Measurements from ENCODE around the gene MAPK9. TPM values are rescaled to one million over a fixed set of nuclear protein-coding genes. Genes with fewer than 3 reads are reported as not detected.

Gene MAPK9
- total RNA-seq, 1 donor from 2014 or later: 34.4 TPM

DNA sequence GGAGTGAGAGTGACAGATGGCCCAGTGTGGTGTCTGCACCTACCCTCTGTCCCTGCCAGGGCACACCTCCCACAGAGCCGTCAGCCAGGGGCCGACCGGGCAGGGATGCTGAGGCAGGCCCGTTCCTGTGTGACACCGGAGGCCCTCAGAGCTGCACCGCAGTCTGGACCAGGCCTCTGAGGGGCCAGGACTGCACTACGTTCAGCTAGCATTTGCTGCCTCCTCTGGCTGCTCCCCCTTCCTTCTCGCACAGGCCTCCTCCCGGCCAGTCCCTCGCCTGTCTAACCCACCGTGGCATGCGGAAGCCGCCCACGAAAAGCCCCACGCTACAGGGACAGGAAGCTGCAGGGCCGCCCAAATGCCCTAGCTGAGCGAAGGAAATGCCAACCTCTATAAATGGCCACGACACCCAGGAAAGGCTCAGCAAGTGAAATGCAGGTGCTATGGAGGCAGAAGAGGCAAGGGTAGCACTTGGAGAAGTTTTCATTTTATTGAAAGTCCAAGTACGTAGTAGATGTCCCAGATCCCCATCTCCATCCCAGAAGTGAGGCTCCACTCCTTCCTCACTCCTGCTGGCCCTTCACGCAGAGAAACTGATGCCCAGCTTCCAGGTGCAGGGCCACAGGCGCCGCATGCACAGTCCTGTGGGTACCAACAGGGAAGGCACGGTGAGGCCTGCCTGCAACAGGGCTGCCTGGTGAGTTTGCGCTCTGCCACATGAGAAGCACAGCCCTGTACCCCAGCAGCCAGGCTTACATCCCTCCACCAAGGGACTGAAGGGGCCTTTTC, 38.7 kb downstream of the MAPK9 start:
- DNase-seq (ENCODE audit: low spot score) (no peak), ATAC-seq (no peak)
- intact Hi-C loops (cut with DNase I): no loop called here

GRCh38 chr5:180251887-180252286, 40.0 kb downstream of the MAPK9 start:
- no peak for DNase-seq (ENCODE audit: low spot score)
- intact Hi-C loops (cut with DNase I): no loop called here
- no peak for ATAC-seq

DNA sequence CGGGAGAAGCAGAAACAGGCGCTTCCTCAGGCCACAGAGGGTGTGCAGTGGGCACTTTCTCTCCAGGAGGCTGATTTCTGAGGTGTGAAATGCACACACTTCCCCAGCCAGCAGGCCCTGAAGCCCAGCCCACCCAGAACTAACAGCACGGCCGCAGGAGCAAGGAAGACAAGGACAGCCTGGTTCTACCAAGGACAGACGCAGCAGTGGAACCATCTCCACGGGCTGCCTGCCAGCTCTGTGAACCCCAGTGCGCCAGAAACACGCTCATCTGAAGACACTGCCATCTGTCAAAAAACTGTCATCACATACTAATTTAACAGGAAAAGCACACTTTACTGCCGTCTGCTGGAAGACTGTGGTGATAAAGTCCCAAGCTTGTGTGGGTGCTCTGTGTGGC, 40.7 kb downstream of the MAPK9 start:
- DNase-seq (ENCODE audit: low spot score) (no peak), ATAC-seq (no peak)
- intact Hi-C loops (cut with DNase I): no loop called here

- intact Hi-C loops (cut with DNase I): no loop called here
- ATAC-seq (no peak), DNase-seq (ENCODE audit: low spot score) (no peak)
These were observed 41.6 kb downstream of the MAPK9 start for GRCh38 chr5:180250329-180250728.

GRCh38 chr5:180241600-180241999, 50.3 kb downstream of the MAPK9 start:
- DNase-seq (ENCODE audit: low spot score) (no peak), ATAC-seq (no peak)
- intact Hi-C loops (cut with DNase I): no loop called here

GRCh38 chr5:180238631-180239030, 53.3 kb downstream of the MAPK9 start:
- ATAC-seq: no peak
- intact Hi-C loops (cut with DNase I): no loop called here
- no peak for DNase-seq (ENCODE audit: low spot score)

DNA sequence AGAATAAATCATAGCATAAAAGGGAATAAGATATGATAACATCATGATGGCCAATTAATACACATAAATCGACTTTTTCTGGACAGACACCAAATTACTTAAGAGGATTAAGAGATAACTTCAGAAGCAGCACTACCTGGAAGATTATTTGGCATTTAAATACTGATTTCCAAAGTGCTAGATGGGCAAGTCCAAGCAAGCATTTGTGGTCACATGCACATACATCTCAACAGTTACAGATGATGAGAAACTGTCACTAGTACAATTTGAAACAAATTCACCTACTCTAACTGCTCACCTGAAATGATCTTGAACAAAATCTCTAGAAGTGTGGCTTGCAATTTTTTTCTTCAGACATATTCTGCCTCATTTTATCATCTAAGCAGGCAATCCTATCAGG, 56.0 kb downstream of the MAPK9 start:
- DNase-seq (ENCODE audit: low spot score) (no peak), ATAC-seq (no peak)
- intact Hi-C loops (cut with DNase I): no loop called here

DNA sequence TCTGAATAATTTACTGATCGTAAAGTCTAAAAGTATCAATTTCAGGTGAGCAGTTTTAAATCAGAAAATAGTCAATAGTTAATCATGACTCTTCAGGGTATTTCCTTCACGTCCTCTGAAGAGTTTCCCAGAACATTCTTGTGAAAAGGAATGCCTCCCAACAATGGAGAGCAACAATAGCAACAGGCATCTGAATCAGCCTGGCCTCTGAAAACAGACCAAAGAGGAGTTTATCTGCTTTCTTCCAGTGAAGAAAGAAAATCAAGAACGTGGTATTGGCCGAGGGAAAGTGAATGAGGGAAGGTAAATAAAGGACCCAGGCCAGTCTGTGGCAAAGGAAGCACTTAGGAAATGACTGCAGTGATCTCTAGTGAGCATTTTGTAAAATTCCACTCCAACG, 56.8 kb downstream of the MAPK9 start:
- intact Hi-C loops (cut with DNase I): no loop called here
- ATAC-seq: no peak
- DNase-seq (ENCODE audit: low spot score): no peak

GRCh38 chr5:180234271-180234670, 57.6 kb downstream of the MAPK9 start:
- DNase-seq (ENCODE audit: low spot score): no peak
- ATAC-seq: no peak
- intact Hi-C loops (cut with DNase I): no loop called here

DNA sequence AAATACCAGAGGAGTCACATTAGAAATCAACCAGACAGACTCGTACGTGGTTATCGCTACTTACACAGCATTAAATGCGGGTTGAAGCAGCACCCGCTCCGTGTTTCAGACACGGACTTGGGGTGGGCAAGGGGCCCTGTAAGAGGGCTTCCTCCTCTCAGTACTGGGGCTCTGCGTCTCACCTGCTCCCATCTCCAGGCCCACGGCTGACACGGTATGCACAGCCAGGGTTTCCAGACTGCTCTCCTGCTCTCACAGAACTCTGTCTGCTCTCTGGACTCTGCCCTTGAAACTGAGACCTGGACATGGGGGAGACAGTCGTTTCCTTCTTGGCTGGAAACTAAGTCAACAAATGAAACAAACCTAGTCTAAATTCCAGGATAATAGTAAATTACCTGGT, 58.2 kb downstream of the MAPK9 start:
- intact Hi-C loops (cut with DNase I): no loop called here
- ATAC-seq (no peak), DNase-seq (ENCODE audit: low spot score) (no peak)

GRCh38 chr5:180230017-180230416, 61.9 kb downstream of the MAPK9 start:
- DNase-seq (ENCODE audit: low spot score) (no peak), ATAC-seq (no peak)
- intact Hi-C loops (cut with DNase I): no loop called here

DNA sequence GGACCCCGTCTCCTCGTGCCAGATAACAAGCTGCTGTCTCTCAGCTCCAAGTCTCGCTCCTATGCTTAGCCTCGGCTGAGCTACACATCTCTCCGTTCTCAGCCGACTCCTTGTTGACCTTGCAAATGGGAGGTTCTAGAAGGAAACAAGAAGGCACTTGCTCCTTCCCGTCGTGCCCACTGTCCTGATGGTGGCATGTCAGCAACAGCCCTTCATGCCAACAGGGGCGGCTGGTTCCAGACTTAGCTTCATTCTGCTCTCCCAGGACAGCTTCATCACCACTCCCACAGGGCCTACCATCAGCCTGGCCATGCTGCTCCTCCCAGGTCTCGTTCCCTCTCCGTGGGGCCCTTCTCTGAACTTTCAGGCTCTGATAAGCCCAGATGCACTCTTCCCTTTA, 69.8 kb downstream of the MAPK9 start:
- DNase-seq (ENCODE audit: low spot score): no peak
- intact Hi-C loops (cut with DNase I): no loop called here
- no peak for ATAC-seq

DNA sequence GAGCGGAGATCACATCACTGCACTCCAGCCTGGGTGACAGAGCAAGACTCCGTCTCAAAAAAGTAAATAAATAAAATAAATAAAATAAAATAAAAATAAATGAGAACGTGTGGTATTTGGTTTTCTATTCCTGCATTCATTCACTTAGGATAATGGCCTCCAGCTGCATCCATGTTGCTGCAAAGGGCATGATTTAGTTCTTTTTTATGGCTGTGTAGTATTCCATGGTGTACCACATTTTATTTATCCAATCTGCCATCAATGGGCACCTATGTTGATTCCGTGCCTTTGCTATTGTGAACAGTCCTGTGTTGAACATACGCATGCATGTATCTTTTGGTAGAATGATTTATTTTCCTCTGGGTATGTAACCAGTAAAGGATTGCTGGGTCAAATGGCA, 74.1 kb downstream of the MAPK9 start:
- intact Hi-C loops (cut with DNase I): loop anchor here (2.0 kb wide), 1 partner anchor 59 kb away; no protein-coding TSS in a partner anchor
- DNase-seq (ENCODE audit: low spot score) (no peak), ATAC-seq (no peak)

- ATAC-seq: no peak
- intact Hi-C loops (cut with DNase I): loop anchor here (2.0 kb wide), 1 partner anchor 58 kb away; no protein-coding TSS in a partner anchor
- DNase-seq (ENCODE audit: low spot score): no peak
These were observed 75.2 kb downstream of the MAPK9 start for GRCh38 chr5:180216646-180217171.

GRCh38 chr5:180215783-180216630, 75.9 kb downstream of the MAPK9 start:
- no peak for DNase-seq (ENCODE audit: low spot score)
- no peak for ATAC-seq
- intact Hi-C loops (cut with DNase I): loop anchor here (2.0 kb wide), 1 partner anchor 57 kb away; no protein-coding TSS in a partner anchor

DNA sequence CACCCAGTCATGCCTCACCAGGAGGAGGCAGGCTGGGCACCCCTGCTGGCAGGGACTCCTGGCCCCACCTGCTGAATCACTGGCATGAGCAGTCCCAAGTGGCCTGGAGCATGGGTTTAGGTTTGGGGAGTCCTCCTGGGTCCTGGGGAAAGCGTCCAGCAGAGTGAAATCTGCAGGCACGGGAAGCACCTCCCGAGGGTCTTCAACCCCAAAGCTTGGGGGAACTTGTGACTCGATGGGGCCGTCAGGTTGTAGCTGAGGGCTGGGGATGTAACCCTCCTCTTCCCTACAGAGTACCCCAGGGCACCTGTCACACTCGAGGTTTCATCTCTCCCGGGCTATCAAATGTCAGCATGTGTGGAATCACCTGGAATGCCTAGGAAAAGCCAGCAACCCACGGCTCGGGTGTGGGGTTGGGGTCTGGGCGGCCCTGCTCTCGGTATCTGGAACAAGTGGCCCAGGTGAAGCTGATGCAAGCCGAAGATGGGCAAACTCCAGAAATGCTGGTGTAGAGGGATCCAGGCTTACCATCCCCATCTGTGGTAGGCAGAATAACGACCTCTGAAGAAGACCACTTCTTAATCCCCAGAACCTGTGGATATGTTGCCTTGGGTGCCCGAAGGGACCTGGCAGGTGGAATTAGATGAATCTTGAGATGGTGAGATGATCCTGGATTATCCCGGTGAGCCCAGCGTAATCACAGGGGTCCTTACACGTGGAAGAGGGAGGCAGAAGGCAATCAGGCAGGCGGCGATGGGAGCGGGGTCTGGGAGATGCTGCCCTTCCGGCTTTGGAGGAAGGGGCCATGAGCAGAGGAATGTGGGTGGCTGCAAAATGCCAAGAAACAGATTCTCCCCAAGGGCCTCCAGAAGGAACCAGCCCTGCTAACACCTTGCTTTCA, 76.8 kb downstream of the MAPK9 start:
- no peak for DNase-seq (ENCODE audit: low spot score)
- ATAC-seq: no peak
- intact Hi-C loops (cut with DNase I): loop anchor here (5.0 kb wide), 1 partner anchor 83 kb away; no protein-coding TSS in a partner anchor

DNA sequence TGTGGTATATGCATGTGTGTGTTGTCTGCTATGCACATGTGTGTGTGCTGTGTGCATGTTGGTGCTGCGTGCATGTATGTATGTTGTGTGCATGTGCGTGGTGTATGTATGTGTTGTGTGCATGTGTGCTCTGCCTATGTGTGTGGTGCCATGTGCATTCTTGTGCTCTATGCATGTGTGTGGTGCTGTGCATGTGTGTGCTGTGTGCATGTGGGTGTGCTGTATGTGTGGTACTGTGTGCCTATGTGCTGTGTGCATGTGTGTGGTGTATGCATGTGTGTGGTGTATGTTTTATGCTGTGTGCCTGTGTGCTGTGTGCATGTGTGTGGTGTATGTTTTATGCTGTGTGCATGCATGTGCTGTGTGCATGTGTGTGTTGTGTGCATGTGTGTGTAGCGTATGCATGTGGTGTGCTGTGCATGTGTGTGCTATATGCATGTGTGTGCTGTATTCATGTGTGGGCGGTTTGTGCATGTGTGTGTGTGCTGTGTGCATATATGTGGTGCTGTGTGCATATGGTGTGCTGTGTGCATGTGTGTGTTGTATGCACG, 78.2 kb downstream of the MAPK9 start:
- ATAC-seq (no peak), DNase-seq (ENCODE audit: low spot score) (no peak)
- intact Hi-C loops (cut with DNase I): loop anchor here (5.0 kb wide), 1 partner anchor 81 kb away; no protein-coding TSS in a partner anchor

DNA sequence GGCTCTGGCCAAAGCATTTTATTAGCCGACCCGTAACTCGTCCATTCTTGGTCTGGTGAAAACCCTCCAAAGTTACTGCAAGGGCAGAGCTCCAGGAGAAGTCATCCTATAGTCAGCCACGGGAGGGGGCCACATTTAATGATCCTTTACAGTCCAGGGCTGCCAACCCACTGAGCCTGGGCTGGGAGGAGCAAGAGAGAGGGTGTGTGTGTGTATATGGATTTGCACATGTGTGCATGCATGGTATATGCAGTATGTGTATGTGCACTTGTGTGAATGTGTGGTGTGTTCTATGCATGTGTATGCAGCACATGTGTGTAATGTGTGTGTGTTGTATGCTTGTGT, 78.7 kb downstream of the MAPK9 start:
- intact Hi-C loops (cut with DNase I): loop anchor here (5.0 kb wide), 1 partner anchor 81 kb away; no protein-coding TSS in a partner anchor
- no peak for ATAC-seq
- DNase-seq (ENCODE audit: low spot score): no peak
